ENCODE data around the gene MACROD2. TPM values are rescaled to one million over a fixed set of nuclear protein-coding genes. Genes with fewer than 3 reads are reported as not detected.

The MACROD2 gene
- total and polyA plus RNA-seq, 2 donors (not counting 1 experiment from before 2014, with no cell fraction given): 5.3 to 6.7 TPM

GRCh38 chr20:15185322-15185721, 1190.0 kb downstream of the MACROD2 start:
- H3K27ac ChIP-seq (ENCODE audit: low read length in 2 of 2): no peak overlapping the region
- WGBS (ENCODE audit: insufficient coverage): no CpG with 5 or more reads among the region's 3 CpGs
- no peaks in the 10 kb centered on the region for H3K27me3 Mint-ChIP-seq

GRCh38 chr20:15185913-15186312, 1190.6 kb downstream of the MACROD2 start:
- H3K27ac Mint-ChIP-seq: no peak overlapping the region
- ChIA-PET POLR2A (no interaction called here), CTCF (no interaction called here)
- Histone ChIP-seq H3K36me3 (replicated peaks in 1 of 2; ENCODE audit: control extremely low read depth in 1 of 2, control insufficient read depth in 1 of 2, extremely low read depth in 1 of 2, insufficient read depth in 2 of 2, low read length in 1 of 2) (no peaks in the 10 kb centered on the region), H4K20me1 (ENCODE audit: control insufficient read depth, insufficient read depth, low read length, poor library complexity, severe bottlenecking) (no peaks in the 10 kb centered on the region), H3K9me3 (ENCODE audit: control extremely low read depth in 1 of 3, control insufficient read depth in 2 of 3, insufficient read depth in 1 of 3, low read length in 2 of 3) (no peaks in the 10 kb centered on the region), H3K9ac (ENCODE audit: low read length) (no peak overlapping the region), H3K27me3 (replicated peaks in 1 of 4; ENCODE audit: control extremely low read depth in 1 of 4, control insufficient read depth in 3 of 4, insufficient read depth in 4 of 4, low read length in 3 of 4) (no peaks in the 10 kb centered on the region), H3K4me1 (ENCODE audit: control insufficient read depth in 2 of 2, insufficient read depth in 2 of 2, low read length in 2 of 2) (peaks cover 0 to 5% of the 10 kb centered on the region in 2 donors), H3K27ac (ENCODE audit: low read length in 2 of 2) (no peak overlapping the region), H3K4me3 (ENCODE audit: control extremely low read depth in 1 of 5, extremely low read depth in 1 of 5, insufficient read depth in 1 of 5, low read depth in 2 of 5, low read length in 4 of 5) (no peak overlapping the region), H3K79me2 (ENCODE audit: control insufficient read depth, insufficient read depth, low read length) (no peaks in the 10 kb centered on the region), H3K4me2 (replicated peaks; ENCODE audit: low read depth, low read length, poor library complexity, severe bottlenecking) (no peak overlapping the region), H2AFZ (ENCODE audit: insufficient read depth, low read depth, low read length, poor library complexity, severe bottlenecking) (no peak overlapping the region)
- ATAC-seq (ENCODE audit: low read depth) (no peak), DNase-seq (no peak)
- no peaks in the 10 kb centered on the region for H3K27me3 Mint-ChIP-seq
- 100% methylated on average over 1 of the region's 2 CpGs for WGBS (ENCODE audit: insufficient coverage)
- H3K9me3 Mint-ChIP-seq (ENCODE audit: insufficient read depth): no peaks in the 10 kb centered on the region
- H3K4me3 Mint-ChIP-seq: no peak overlapping the region
- H3K4me1 Mint-ChIP-seq: peaks cover 10% of the 10 kb centered on the region
- no peak for TF ChIP-seq EZH2 (IDR thresholded peaks at IDR 0.05; ENCODE audit: borderline replicate concordance, insufficient read depth, low read depth, low read length, poor library complexity, severe bottlenecking)
- TF ChIP-seq, protein P1, sequence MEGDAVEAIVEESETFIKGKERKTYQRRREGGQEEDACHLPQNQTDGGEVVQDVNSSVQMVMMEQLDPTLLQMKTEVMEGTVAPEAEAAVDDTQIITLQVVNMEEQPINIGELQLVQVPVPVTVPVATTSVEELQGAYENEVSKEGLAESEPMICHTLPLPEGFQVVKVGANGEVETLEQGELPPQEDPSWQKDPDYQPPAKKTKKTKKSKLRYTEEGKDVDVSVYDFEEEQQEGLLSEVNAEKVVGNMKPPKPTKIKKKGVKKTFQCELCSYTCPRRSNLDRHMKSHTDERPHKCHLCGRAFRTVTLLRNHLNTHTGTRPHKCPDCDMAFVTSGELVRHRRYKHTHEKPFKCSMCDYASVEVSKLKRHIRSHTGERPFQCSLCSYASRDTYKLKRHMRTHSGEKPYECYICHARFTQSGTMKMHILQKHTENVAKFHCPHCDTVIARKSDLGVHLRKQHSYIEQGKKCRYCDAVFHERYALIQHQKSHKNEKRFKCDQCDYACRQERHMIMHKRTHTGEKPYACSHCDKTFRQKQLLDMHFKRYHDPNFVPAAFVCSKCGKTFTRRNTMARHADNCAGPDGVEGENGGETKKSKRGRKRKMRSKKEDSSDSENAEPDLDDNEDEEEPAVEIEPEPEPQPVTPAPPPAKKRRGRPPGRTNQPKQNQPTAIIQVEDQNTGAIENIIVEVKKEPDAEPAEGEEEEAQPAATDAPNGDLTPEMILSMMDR (IDR thresholded peaks at IDR 0.05): no peak
- intact Hi-C loops (cut with micrococcal nuclease): no loop called here

More at GRCh38 chr20:15185322-15185721, 1190.0 kb downstream of the MACROD2 start:
- no peaks in the 10 kb centered on the region for H3K27me3 ChIP-seq (replicated peaks in 1 of 4; ENCODE audit: control extremely low read depth in 1 of 4, control insufficient read depth in 3 of 4, insufficient read depth in 4 of 4, low read length in 3 of 4)
- no peaks in the 10 kb centered on the region for H3K9me3 Mint-ChIP-seq (ENCODE audit: insufficient read depth)
- no peak overlapping the region for H3K4me2 ChIP-seq (replicated peaks; ENCODE audit: low read depth, low read length, poor library complexity, severe bottlenecking)
- TF ChIP-seq EZH2 (IDR thresholded peaks at IDR 0.05; ENCODE audit: borderline replicate concordance, insufficient read depth, low read depth, low read length, poor library complexity, severe bottlenecking): no peak
- TF ChIP-seq, protein P1 (IDR thresholded peaks at IDR 0.05): no peak
- H3K9me3 ChIP-seq (ENCODE audit: control extremely low read depth in 1 of 3, control insufficient read depth in 2 of 3, insufficient read depth in 1 of 3, low read length in 2 of 3): no peaks in the 10 kb centered on the region
- no peak overlapping the region for H2AFZ ChIP-seq (ENCODE audit: insufficient read depth, low read depth, low read length, poor library complexity, severe bottlenecking)
- H3K4me1 ChIP-seq (ENCODE audit: control insufficient read depth in 2 of 2, insufficient read depth in 2 of 2, low read length in 2 of 2): peaks cover 0 to 5% of the 10 kb centered on the region in 2 donors
- no peak overlapping the region for H3K4me3 ChIP-seq (ENCODE audit: control extremely low read depth in 1 of 5, extremely low read depth in 1 of 5, insufficient read depth in 1 of 5, low read depth in 2 of 5, low read length in 4 of 5)
- H3K4me3 Mint-ChIP-seq: no peak overlapping the region
- H3K4me1 Mint-ChIP-seq: peaks cover 10% of the 10 kb centered on the region
- no peaks in the 10 kb centered on the region for H3K79me2 ChIP-seq (ENCODE audit: control insufficient read depth, insufficient read depth, low read length)
- no peak overlapping the region for H3K9ac ChIP-seq (ENCODE audit: low read length)
- no peaks in the 10 kb centered on the region for H3K36me3 ChIP-seq (replicated peaks in 1 of 2; ENCODE audit: control extremely low read depth in 1 of 2, control insufficient read depth in 1 of 2, extremely low read depth in 1 of 2, insufficient read depth in 2 of 2, low read length in 1 of 2)
- ChIA-PET POLR2A (no interaction called here), CTCF (no interaction called here)
- H3K27ac Mint-ChIP-seq: no peak overlapping the region
- intact Hi-C loops (cut with micrococcal nuclease): no loop called here
- DNase-seq: no peak
- H4K20me1 ChIP-seq (ENCODE audit: control insufficient read depth, insufficient read depth, low read length, poor library complexity, severe bottlenecking): no peaks in the 10 kb centered on the region
- ATAC-seq (ENCODE audit: low read depth): no peak
